ENCODE measurements around the gene TTLL6. TPM values are rescaled to one million over a fixed set of nuclear protein-coding genes. Genes with fewer than 3 reads are reported as not detected.
A peak's percentile ranks its signal among the peaks of the same experiment; 100 is the strongest.

Gene TTLL6
- total and polyA plus RNA-seq, 2 of the 8 experiments (the other 6 are each of a cell fraction or from before 2014, with no cell fraction given): 2.6 to 4.3 TPM

DNA sequence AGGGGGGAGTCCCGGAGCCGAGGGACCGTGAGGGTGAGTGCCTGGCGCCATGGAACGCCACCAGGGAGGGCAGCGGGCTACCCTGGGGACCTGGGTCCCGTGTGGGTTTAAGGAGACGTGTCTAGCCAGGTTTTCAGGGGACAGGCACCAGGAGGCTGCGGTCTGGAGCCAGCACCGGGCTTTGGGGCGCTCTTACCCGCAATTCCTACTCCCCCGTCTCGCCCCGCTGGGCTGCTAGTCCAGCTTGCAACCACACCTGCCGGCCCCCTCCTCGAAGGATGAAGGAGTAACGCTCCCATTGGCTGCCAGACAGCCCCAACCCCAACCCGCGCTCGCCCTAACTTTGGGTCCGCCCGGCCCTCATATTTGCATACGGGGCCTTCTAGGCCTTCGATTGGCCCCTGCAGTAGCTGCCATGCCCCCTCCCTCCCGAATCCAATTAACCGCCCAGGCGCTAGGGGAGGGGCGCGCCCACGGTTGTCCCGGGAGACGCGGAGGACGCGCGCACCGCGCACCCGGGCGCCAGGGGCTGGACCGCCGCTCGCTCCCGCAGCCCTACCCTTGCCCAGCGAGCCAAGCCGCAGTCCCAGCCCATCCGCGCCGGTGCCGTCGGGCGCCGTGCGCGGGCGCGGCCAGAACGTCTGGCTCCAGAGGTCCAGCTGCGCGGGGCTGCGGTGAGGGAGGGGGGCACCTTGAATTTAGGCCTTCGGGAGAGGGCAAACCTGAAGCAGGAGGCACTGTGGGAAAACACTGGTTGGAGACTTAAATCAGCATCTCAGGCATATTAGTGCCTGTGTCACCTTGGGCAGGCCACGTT lies at the start of gene TTLL6 (continued):
- TF ChIP-seq, protein P1, sequence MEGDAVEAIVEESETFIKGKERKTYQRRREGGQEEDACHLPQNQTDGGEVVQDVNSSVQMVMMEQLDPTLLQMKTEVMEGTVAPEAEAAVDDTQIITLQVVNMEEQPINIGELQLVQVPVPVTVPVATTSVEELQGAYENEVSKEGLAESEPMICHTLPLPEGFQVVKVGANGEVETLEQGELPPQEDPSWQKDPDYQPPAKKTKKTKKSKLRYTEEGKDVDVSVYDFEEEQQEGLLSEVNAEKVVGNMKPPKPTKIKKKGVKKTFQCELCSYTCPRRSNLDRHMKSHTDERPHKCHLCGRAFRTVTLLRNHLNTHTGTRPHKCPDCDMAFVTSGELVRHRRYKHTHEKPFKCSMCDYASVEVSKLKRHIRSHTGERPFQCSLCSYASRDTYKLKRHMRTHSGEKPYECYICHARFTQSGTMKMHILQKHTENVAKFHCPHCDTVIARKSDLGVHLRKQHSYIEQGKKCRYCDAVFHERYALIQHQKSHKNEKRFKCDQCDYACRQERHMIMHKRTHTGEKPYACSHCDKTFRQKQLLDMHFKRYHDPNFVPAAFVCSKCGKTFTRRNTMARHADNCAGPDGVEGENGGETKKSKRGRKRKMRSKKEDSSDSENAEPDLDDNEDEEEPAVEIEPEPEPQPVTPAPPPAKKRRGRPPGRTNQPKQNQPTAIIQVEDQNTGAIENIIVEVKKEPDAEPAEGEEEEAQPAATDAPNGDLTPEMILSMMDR (IDR thresholded peaks at IDR 0.05; ENCODE audit: control extremely low read depth in 1 of 3, insufficient read depth in 1 of 3, low read depth in 1 of 3, low read length in 3 of 3): no peak
- no peak for TF ChIP-seq KDM5A (IDR thresholded peaks at IDR 0.05; ENCODE audit: low read length)
- TF ChIP-seq ATF2 (IDR thresholded peaks at IDR 0.05; ENCODE audit: low read length): no peak
- no peak for TF ChIP-seq JUND (IDR thresholded peaks at IDR 0.05; ENCODE audit: low read length)
- TF ChIP-seq RAD21 (IDR thresholded peaks at IDR 0.05 in 1 of 2, conservative IDR thresholded peaks at IDR 0.05 in 1 of 2; ENCODE audit: low read depth in 2 of 2, low read length in 2 of 2): no peak
- TF ChIP-seq FOSL1 (IDR thresholded peaks at IDR 0.05; ENCODE audit: insufficient read depth, low read depth, low read length): no peak
- TF ChIP-seq TAF1 (IDR thresholded peaks at IDR 0.05; ENCODE audit: low read depth, low read length): peak; percentile 68
- TF ChIP-seq SRF (IDR thresholded peaks at IDR 0.05; ENCODE audit: low read depth, low read length): no peak
- TF ChIP-seq POU5F1 (IDR thresholded peaks at IDR 0.05; ENCODE audit: low read depth, low read length): no peak
- peak in 1 of 2 experiments; percentile 60; a peak in 2 of 4 replicates for TF ChIP-seq SIN3A (conservative IDR thresholded peaks at IDR 0.05 in 1 of 2, IDR thresholded peaks at IDR 0.05 in 1 of 2; ENCODE audit: low read depth in 1 of 2, low read length in 2 of 2)
- TF ChIP-seq CREB1 (IDR thresholded peaks at IDR 0.05): peak; percentile 33; the same call in 1 of the 2 replicates
- no peak for TF ChIP-seq RXRA (IDR thresholded peaks at IDR 0.05; ENCODE audit: insufficient read depth, low read depth, low read length)
- TF ChIP-seq TBP (IDR thresholded peaks at IDR 0.05; ENCODE audit: low read depth, low read length): no peak
- no peak; the same call in 1 of the 2 replicates for TF ChIP-seq YY1 (IDR thresholded peaks at IDR 0.05; ENCODE audit: low read depth, low read length)
- TF ChIP-seq EGR1 (IDR thresholded peaks at IDR 0.05; ENCODE audit: borderline replicate concordance, low read depth, low read length): no peak
- peak; percentile 56 for TF ChIP-seq SP1 (IDR thresholded peaks at IDR 0.05; ENCODE audit: low read depth, low read length)
- no peak for TF ChIP-seq E2F6 (IDR thresholded peaks at IDR 0.05)
- TF ChIP-seq, protein P2, sequence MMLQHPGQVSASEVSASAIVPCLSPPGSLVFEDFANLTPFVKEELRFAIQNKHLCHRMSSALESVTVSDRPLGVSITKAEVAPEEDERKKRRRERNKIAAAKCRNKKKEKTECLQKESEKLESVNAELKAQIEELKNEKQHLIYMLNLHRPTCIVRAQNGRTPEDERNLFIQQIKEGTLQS (IDR thresholded peaks at IDR 0.05; ENCODE audit: insufficient read depth, low read depth, low read length): no peak
